GM12878 (cell line): ENCODE measurements around the gene ZFPM1.

Experiments used
- BHLHE40 ChIP-seq, 2 experiments: fragments of 450-650 bp in 1 of 2; IDR thresholded peaks; 2 replicates each; pipeline ENCODE4 v1.6.1; 2011 to 2017; ENCODE audit warnings: low read depth in 2 of 2, borderline replicate concordance in 1 of 2, improper control_type of control experiment in 1 of 2, low read length in 1 of 2, mild to moderate bottlenecking in 1 of 2
- CHD2 ChIP-seq: IDR thresholded peaks from 2 replicates; pipeline ENCODE4 v1.6.1; 2011; ENCODE audit warnings: low read depth, low read length, improper control_type of control experiment, borderline replicate concordance
- EZH2 ChIP-seq: IDR thresholded peaks from 2 replicates; pipeline ENCODE4 v1.6.1; 2012; ENCODE audit warnings: low read depth, mild to moderate bottlenecking, control low read depth, inconsistent platforms, low read length, borderline replicate concordance; ENCODE audit not compliant: control insufficient read depth
- HCFC1 ChIP-seq: fragments of 150-350 bp; IDR thresholded peaks from 2 replicates; pipeline ENCODE4 v1.6.1; 2014; ENCODE audit warnings: low read length
- POLR2AphosphoS5 ChIP-seq: IDR thresholded peaks from 2 replicates; pipeline ENCODE4 v1.6.1; 2011; ENCODE audit warnings: mild to moderate bottlenecking, low read length, inconsistent platforms
- RFX5 ChIP-seq: IDR thresholded peaks from 2 replicates; pipeline ENCODE4 v1.6.1; 2011; ENCODE audit warnings: low read depth, low read length, improper control_type of control experiment
- ZNF24 ChIP-seq: fragments of 450-650 bp; IDR thresholded peaks from 2 replicates; pipeline ENCODE4 v1.6.1; 2017; ENCODE audit warnings: antibody characterized with exemption, mild to moderate bottlenecking
- TF ChIP-seq, protein P1 (sequence below): IDR thresholded peaks from 2 replicates; pipeline ENCODE4 v1.6.1; 2012; ENCODE audit warnings: low read depth, low read length, improper control_type of control experiment
- TF ChIP-seq, protein P2 (sequence below), 3 experiments: IDR thresholded peaks in 2 of 3; conservative IDR thresholded peaks in 1 of 3; 2 replicates each; pipeline ENCODE4 v1.5.1; 2011; ENCODE audit warnings: low read depth in 3 of 3, low read length in 3 of 3, mild to moderate bottlenecking in 3 of 3, control low read depth in 2 of 3, moderate library complexity in 2 of 3, inconsistent platforms in 1 of 3, mixed read lengths in 1 of 3; ENCODE audit not compliant: control insufficient read depth in 2 of 3, insufficient read depth in 1 of 3; ENCODE audit errors: extremely low read depth in 1 of 3

DNA sequence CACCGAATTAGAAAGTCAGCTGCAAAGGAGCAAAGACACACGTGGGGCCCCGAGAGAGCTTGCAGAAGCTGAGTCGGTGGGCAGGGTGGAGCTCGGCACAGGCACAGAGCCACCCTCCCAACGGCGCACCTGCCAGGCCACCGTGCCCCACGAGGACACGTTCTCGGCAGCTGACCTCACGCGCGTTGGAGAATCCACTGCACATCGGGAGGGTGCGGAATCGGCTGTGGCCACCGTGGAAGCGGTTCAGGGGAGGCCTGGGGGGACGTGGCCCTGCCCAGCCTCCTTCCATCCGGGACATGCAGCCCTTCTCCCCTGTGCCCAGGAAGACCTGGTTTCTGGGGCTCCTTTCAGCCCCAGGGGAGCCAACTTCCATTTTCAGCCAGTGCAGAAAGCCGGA lies 20.9 kb upstream of the ZFPM1 start:
- TF ChIP-seq, protein P1, sequence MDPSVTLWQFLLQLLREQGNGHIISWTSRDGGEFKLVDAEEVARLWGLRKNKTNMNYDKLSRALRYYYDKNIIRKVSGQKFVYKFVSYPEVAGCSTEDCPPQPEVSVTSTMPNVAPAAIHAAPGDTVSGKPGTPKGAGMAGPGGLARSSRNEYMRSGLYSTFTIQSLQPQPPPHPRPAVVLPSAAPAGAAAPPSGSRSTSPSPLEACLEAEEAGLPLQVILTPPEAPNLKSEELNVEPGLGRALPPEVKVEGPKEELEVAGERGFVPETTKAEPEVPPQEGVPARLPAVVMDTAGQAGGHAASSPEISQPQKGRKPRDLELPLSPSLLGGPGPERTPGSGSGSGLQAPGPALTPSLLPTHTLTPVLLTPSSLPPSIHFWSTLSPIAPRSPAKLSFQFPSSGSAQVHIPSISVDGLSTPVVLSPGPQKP, result no peak
- TF ChIP-seq POLR2AphosphoS5 (no peak), BHLHE40 (IDR thresholded peaks at IDR 0.05; ENCODE audit: borderline replicate concordance in 1 of 2, low read depth in 2 of 2, low read length in 1 of 2) (no peak), EZH2 (no peak), CHD2 (no peak), ZNF24 (no peak), RFX5 (no peak), HCFC1 (no peak)
- TF ChIP-seq, protein P2, sequence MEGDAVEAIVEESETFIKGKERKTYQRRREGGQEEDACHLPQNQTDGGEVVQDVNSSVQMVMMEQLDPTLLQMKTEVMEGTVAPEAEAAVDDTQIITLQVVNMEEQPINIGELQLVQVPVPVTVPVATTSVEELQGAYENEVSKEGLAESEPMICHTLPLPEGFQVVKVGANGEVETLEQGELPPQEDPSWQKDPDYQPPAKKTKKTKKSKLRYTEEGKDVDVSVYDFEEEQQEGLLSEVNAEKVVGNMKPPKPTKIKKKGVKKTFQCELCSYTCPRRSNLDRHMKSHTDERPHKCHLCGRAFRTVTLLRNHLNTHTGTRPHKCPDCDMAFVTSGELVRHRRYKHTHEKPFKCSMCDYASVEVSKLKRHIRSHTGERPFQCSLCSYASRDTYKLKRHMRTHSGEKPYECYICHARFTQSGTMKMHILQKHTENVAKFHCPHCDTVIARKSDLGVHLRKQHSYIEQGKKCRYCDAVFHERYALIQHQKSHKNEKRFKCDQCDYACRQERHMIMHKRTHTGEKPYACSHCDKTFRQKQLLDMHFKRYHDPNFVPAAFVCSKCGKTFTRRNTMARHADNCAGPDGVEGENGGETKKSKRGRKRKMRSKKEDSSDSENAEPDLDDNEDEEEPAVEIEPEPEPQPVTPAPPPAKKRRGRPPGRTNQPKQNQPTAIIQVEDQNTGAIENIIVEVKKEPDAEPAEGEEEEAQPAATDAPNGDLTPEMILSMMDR (IDR thresholded peaks at IDR 0.05 in 2 of 3, conservative IDR thresholded peaks at IDR 0.05 in 1 of 3; ENCODE audit: control insufficient read depth in 2 of 3, extremely low read depth in 1 of 3, insufficient read depth in 1 of 3, low read depth in 3 of 3, low read length in 3 of 3), result no peak
